Thymus (tissue), 11 donors: ENCODE measurements around the gene DFFA. TPM values are rescaled to one million over a fixed set of nuclear protein-coding genes. Genes with fewer than 3 reads are reported as not detected.

Source experiments
- DNase-seq, 9 donors: peaks; one replicate each; pipeline ENCODE4 v3.0.0-alpha.2; 2013; ENCODE audit warnings: low spot score in 9 of 9, low read depth in 6 of 9, missing footprints in 1 of 9
- H3K27ac ChIP-seq, 2 donors: one replicate each; pipeline ENCODE4 v1.5.1; 2013; ENCODE audit warnings: control low read depth in 1 of 2, low read depth in 1 of 2, low read length in 1 of 2, mild to moderate bottlenecking in 1 of 2, moderate library complexity in 1 of 2
- H3K27me3 ChIP-seq, 2 donors: one replicate each; pipeline ENCODE4 v1.5.1; 2013; ENCODE audit warnings: low read length in 1 of 2; ENCODE audit not compliant: control insufficient read depth in 2 of 2, insufficient read depth in 1 of 2
- H3K36me3 ChIP-seq, 2 donors: one replicate each; pipeline ENCODE4 v1.5.1; 2013; ENCODE audit warnings: low read length in 1 of 2, mild to moderate bottlenecking in 1 of 2, moderate library complexity in 1 of 2; ENCODE audit not compliant: control insufficient read depth in 2 of 2, insufficient read depth in 2 of 2
- H3K4me1 ChIP-seq, 2 donors: one replicate each; pipeline ENCODE4 v1.5.1; 2013; ENCODE audit warnings: low read length in 2 of 2; ENCODE audit not compliant: control insufficient read depth in 2 of 2, insufficient read depth in 2 of 2
- H3K4me3 ChIP-seq, 2 donors: one replicate each; pipeline ENCODE4 v1.5.1; 2013; ENCODE audit warnings: low read length in 2 of 2, control low read depth in 1 of 2, mild to moderate bottlenecking in 1 of 2
- H3K9me3 ChIP-seq, 2 donors: one replicate each; pipeline ENCODE4 v1.5.1; 2013; ENCODE audit warnings: low read length in 1 of 2, mild to moderate bottlenecking in 1 of 2; ENCODE audit not compliant: control insufficient read depth in 2 of 2, insufficient read depth in 1 of 2
- WGBS: extraction: QIAGEN DNeasy Blood & Tissue Kit; methylation state at CpG from one replicate; pipeline ENCODE4 v1.1.7; 2013; 5-methylcytosine and 5-hydroxymethylcytosine counted together
- polyA plus RNA-seq: library from polyadenylated mRNA; stranded (reverse); fragments of 200-250 nt; gene quantifications from one replicate; pipeline ENCODE4 v1.2.3, GENCODE V29; 2013
- total RNA-seq: library from RNA; stranded (reverse); fragments of 120-200 nt; gene quantifications from one replicate; pipeline ENCODE4 v1.2.4, GENCODE V29; 2013
- donor health status: healthy.

DFFA gene
- total and polyA plus RNA-seq, 2 donors: 13.1 to 22.3 TPM

GRCh38 chr1:10494754-10495474 is 22.6 kb upstream of the DFFA start:
- Histone ChIP-seq H3K9me3 (no peaks in the 10 kb centered on the region), H3K36me3 (peaks cover 0 to 5% of the 10 kb centered on the region in 2 donors), H3K27me3 (no peaks in the 10 kb centered on the region), H3K4me1 (peaks cover 9 to 26% of the 10 kb centered on the region in 2 donors), H3K4me3 (peak overlapping the region; percentile 32 to 38), H3K27ac (peak overlapping the region; percentile 83 to 88)
- WGBS: 3% methylated on average over 15 of the region's 15 CpGs
- DNase-seq: peak in 5 of 9 donors; percentile 62 to 87 (median 72)

GRCh38 chr1:10494418-10494753 is 22.1 kb upstream of the DFFA start:
- Histone ChIP-seq H3K9me3 (no peaks in the 10 kb centered on the region), H3K27me3 (no peaks in the 10 kb centered on the region), H3K4me1 (peaks cover 8 to 23% of the 10 kb centered on the region in 2 donors), H3K4me3 (no peak overlapping the region), H3K36me3 (peaks cover 0 to 7% of the 10 kb centered on the region in 2 donors), H3K27ac (no peak overlapping the region)
- no peak for DNase-seq
- 93% methylated on average over 5 of the region's 5 CpGs for WGBS

DNA sequence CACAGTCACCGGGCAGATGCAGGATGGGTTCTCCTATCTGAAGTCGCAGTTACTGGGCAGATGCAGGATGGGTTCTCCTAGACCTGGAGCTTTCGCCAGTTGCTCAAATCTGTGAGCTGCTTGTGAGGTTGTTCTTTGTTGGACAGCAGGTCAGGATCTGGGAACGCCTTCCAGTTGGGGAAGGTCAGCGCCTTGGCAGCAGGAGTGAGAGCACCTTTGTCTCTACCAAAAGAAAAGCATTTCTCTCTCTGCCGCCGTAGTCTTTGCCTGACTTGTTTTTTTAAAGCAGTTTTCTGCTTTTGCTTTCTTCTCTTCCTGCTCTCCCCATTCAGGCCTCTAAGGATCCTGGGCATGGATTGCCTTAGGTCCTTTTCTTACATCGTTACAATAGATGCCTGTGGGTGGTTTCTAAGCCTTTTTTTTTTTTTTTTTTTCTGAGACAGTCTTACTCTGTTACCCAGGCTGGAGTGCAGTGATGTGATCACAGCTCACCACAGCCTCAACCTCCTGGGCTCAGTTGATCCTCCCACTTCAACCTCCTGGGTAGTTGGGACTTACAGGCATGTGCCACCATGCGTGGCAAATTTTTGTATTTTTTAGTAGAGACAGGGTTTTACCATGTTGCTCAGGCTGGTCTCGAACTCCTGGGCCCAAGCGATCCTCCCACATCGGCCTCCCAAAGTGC is 18.1 kb upstream of the DFFA start:
- WGBS: 89% methylated on average over 12 of the region's 12 CpGs
- Histone ChIP-seq H3K36me3 (peaks cover 0 to 3% of the 10 kb centered on the region in 2 donors), H3K9me3 (no peaks in the 10 kb centered on the region), H3K27me3 (no peaks in the 10 kb centered on the region), H3K4me1 (peaks cover 7 to 12% of the 10 kb centered on the region in 2 donors), H3K4me3 (no peak overlapping the region), H3K27ac (no peak overlapping the region)
- no peak for DNase-seq

GRCh38 chr1:10489291-10490055 is 17.1 kb upstream of the DFFA start:
- H3K4me1 ChIP-seq: peaks cover 0 to 2% of the 10 kb centered on the region in 2 donors
- H3K27me3 ChIP-seq: no peaks in the 10 kb centered on the region
- no peak overlapping the region for H3K27ac ChIP-seq
- H3K36me3 ChIP-seq: peaks cover 0 to 3% of the 10 kb centered on the region in 2 donors
- no peak for DNase-seq
- WGBS: 70% methylated on average over 4 of the region's 4 CpGs
- no peaks in the 10 kb centered on the region for H3K9me3 ChIP-seq
- H3K4me3 ChIP-seq: no peak overlapping the region

DNA sequence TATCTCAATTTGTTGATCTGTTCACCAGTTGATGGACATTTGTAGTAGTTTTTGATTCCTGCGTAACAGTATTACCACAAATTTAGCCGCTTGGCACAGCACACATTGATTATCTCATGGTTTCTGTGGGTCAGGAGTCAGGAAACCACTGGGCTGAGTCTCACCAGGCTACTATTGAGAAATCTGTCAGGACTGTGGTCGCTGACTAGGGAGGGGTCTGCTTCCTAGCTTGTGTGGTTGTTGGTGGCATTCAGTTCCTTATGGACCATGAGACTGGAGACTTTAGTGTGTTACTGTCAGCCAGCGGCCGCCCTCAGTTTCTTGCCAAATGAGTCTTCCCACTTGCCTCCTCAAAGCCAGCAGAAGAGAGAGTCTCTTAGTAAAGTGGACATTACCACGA is 12.2 kb upstream of the DFFA start:
- Histone ChIP-seq H3K36me3 (peaks cover 0 to 2% of the 10 kb centered on the region in 2 donors), H3K27me3 (no peaks in the 10 kb centered on the region), H3K4me1 (no peaks in the 10 kb centered on the region), H3K4me3 (no peak overlapping the region), H3K27ac (no peak overlapping the region), H3K9me3 (no peaks in the 10 kb centered on the region)
- DNase-seq: no peak
- WGBS: 97% methylated on average over 6 of the region's 6 CpGs

DNA sequence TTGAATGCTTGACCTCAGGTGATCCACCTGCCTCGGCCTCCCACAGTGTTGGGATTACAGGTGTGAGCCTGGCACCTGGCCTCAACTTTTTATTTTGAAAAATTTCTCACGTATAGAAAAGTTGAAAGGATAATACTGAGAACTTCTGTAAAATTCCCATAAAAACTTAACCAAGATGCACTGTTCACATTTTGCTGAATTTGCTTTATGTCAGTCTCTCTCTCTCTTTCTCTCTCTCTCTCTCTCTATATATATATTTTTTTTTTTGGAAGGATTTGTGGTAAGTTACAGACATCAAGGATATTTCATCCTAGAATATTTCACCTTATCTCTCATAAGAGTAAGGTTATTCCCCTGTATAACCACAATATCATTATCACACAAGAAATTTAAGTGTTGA is 8.3 kb upstream of the DFFA start:
- Histone ChIP-seq H3K27ac (no peak overlapping the region), H3K27me3 (no peaks in the 10 kb centered on the region), H3K4me3 (no peak overlapping the region), H3K4me1 (peaks cover 6 to 8% of the 10 kb centered on the region in 2 donors), H3K9me3 (no peaks in the 10 kb centered on the region), H3K36me3 (no peaks in the 10 kb centered on the region)
- DNase-seq: no peak
- 90% methylated on average over 2 of the region's 2 CpGs for WGBS

DNA sequence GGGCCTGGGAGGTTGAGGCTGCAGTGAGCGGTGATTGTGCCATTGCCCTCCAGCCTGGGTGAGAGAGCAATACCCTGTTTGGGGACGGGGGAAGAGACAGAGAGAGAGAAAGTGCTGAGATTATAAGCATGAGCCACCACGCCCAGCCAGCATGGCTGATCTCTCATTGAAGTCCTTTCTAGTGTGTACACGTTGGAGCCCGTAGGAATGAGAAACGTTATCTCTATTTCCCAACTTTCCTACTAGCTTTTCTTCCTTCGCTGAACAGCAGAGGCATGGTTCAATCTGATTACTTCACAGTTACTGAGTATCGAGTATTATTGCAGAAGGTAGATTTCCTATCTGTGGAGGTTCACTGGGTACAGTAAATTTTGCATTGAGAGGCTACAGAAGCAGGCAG is 7.0 kb upstream of the DFFA start:
- Histone ChIP-seq H3K27me3 (no peaks in the 10 kb centered on the region), H3K27ac (no peak overlapping the region), H3K4me1 (peaks cover 8 to 15% of the 10 kb centered on the region in 2 donors), H3K9me3 (no peaks in the 10 kb centered on the region), H3K4me3 (no peak overlapping the region), H3K36me3 (no peaks in the 10 kb centered on the region)
- DNase-seq: no peak
- WGBS: 84% methylated on average over 8 of the region's 8 CpGs

DNA sequence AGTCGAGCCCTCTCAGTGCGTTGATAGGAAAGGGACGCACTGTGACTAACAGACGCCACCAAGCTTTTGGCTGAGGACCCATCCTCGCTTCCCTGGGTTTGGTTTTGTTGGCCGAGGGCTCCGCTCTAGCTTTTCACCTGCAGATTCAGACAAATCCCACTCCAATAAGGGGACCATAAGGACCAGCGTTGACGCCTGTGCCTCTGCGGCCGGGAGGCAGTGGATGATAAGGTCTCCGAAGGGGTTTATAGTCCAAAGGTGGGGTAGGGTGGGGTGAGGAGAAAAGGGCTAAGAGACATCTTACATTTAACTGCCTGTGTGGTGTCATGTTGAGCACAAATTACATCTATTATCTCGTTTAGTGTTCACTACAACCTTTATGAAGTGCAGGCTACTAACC is 3.2 kb upstream of the DFFA start:
- peaks cover 14 to 30% of the 10 kb centered on the region in 2 donors for H3K4me1 ChIP-seq
- H3K27ac ChIP-seq: peak overlapping the region in 1 of 2 donors; percentile 75
- no peaks in the 10 kb centered on the region for H3K27me3 ChIP-seq
- WGBS: 6% methylated on average over 13 of the region's 13 CpGs
- H3K9me3 ChIP-seq: no peaks in the 10 kb centered on the region
- H3K36me3 ChIP-seq: no peaks in the 10 kb centered on the region
- no peak for DNase-seq
- H3K4me3 ChIP-seq: peak overlapping the region; percentile 73 to 79
